GM12878 (cell line): ENCODE results near the gene REEP1. TPM values are rescaled to one million over a fixed set of nuclear protein-coding genes. Genes with fewer than 3 reads are reported as not detected.

Experiments used
- ATAC-seq: fragments of 200-7000 bp; cut with Tn5 transposase; 3 replicates; pipeline ENCODE4 v1.9.1; 2020; ENCODE audit warnings: mild to moderate bottlenecking, moderate library complexity
- BruUV-seq: library from RNA; stranded (reverse); fragments of 400-500 nt; replicated peaks from 2 replicates; lab custom pipeline; 2021; lab: Mats Ljungman, UMichigan
- CTCF ChIA-PET: fragments of 300-600 bp; sonication (Branson Sonifier 250); formaldehyde crosslinking; extraction: SDS; loops from one replicate; lab custom pipeline; 2021; ENCODE audit warnings: inconsistent platforms; lab: Yijun Ruan, JAX
- POLR2A ChIA-PET: fragments of 350-600 bp; formaldehyde crosslinking; extraction: SDS; loops from one replicate; lab custom pipeline; 2021; ENCODE audit warnings: inconsistent platforms; lab: Charles Lee
- RAD21 ChIA-PET: fragments of 300-600 bp; sonication (Branson Sonifier 250); formaldehyde crosslinking; loops from one replicate; lab custom pipeline; 2023; ENCODE audit warnings: antibody characterized with exemption; ENCODE audit not compliant: unreplicated experiment; lab: Charles Lee
- SMC1A ChIA-PET: fragments of 300-600 bp; sonication (Branson Sonifier 250); formaldehyde crosslinking; loops from one replicate; lab custom pipeline; 2023; ENCODE audit not compliant: unreplicated experiment, uncharacterized antibody; lab: Charles Lee
- DNase-seq: peaks from one replicate; pipeline ENCODE4 v3.0.0-alpha.2; 2011; ENCODE audit warnings: low read depth, low spot score
- FAIRE-seq: peaks from 3 replicates; lab custom pipeline; 2011; peaks lifted over from hg19 to GRCh38; lab: Jason Lieb, UNC
- H2AFZ ChIP-seq: 2 replicates; pipeline ENCODE4 v1.6.0; 2011; ENCODE audit warnings: low read depth, low read length, control low read depth; ENCODE audit not compliant: control insufficient read depth
- H3K27ac ChIP-seq: 2 replicates; pipeline ENCODE4 v1.5.1; 2011; ENCODE audit warnings: control low read depth; ENCODE audit not compliant: control insufficient read depth, insufficient read depth
- H3K27me3 ChIP-seq, 2 experiments: replicated peaks in 1 of 2; 2 replicates each; pipeline versions ENCODE4 v1.6.0 to v1.6.1; 2011; ENCODE audit warnings: low read length in 1 of 2; ENCODE audit not compliant: control insufficient read depth in 2 of 2, insufficient read depth in 2 of 2
- H3K36me3 ChIP-seq, 2 experiments: 2 replicates each; pipeline ENCODE4 v1.5.1; 2011; ENCODE audit warnings: low read length in 1 of 2; ENCODE audit not compliant: control insufficient read depth in 2 of 2, insufficient read depth in 2 of 2
- H3K4me1 ChIP-seq: 2 replicates; pipeline ENCODE4 v1.6.1; 2011; ENCODE audit warnings: mild to moderate bottlenecking, low read length, moderate library complexity, mixed read lengths; ENCODE audit not compliant: control insufficient read depth, insufficient read depth
- H3K4me2 ChIP-seq: 2 replicates; pipeline ENCODE4 v1.6.0; 2011; ENCODE audit warnings: control low read depth; ENCODE audit not compliant: control insufficient read depth, insufficient read depth
- H3K4me3 ChIP-seq: fragments of 200-600 bp; sonication (generic); 2 replicates; pipeline ENCODE4 v1.5.1; 2016
- H3K79me2 ChIP-seq: 2 replicates; pipeline ENCODE4 v1.6.0; 2011; ENCODE audit warnings: low read length; ENCODE audit not compliant: control insufficient read depth, insufficient read depth
- H3K9ac ChIP-seq: 2 replicates; pipeline ENCODE4 v1.8.0; 2011; ENCODE audit warnings: low read length, control low read depth, mixed read lengths; ENCODE audit not compliant: control insufficient read depth, insufficient read depth
- H3K9me3 ChIP-seq: replicated peaks from 3 replicates; pipeline ENCODE4 v1.5.1; 2011; ENCODE audit warnings: mild to moderate bottlenecking, low read length; ENCODE audit not compliant: control insufficient read depth, insufficient read depth
- H4K20me1 ChIP-seq: 2 replicates; pipeline ENCODE4 v1.6.0; 2011; ENCODE audit not compliant: control insufficient read depth, insufficient read depth
- CBX5 ChIP-seq: sonication (generic); IDR thresholded peaks from 2 replicates; pipeline ENCODE4 v1.6.1; 2016; ENCODE audit warnings: low read depth, moderate library complexity, mild to moderate bottlenecking, inconsistent platforms
- CTCF ChIP-seq, 3 experiments: IDR thresholded peaks in 2 of 3; conservative IDR thresholded peaks in 1 of 3; 2 replicates each; pipeline ENCODE4 v1.5.1; 2011; ENCODE audit warnings: low read depth in 3 of 3, low read length in 3 of 3, mild to moderate bottlenecking in 3 of 3, control low read depth in 2 of 3, moderate library complexity in 2 of 3, inconsistent platforms in 1 of 3, mixed read lengths in 1 of 3; ENCODE audit not compliant: control insufficient read depth in 2 of 3, insufficient read depth in 1 of 3; ENCODE audit errors: extremely low read depth in 1 of 3
- KDM1A ChIP-seq: fragments of 200-600 bp; sonication (generic); IDR thresholded peaks from 2 replicates; pipeline ENCODE4 v1.6.1; 2016; ENCODE audit warnings: borderline replicate concordance
- MAX ChIP-seq: IDR thresholded peaks from 2 replicates; pipeline ENCODE4 v1.6.1; 2012; ENCODE audit warnings: low read depth, low read length, improper control_type of control experiment
- MLLT1 ChIP-seq: fragments of 450-650 bp; IDR thresholded peaks from 2 replicates; pipeline ENCODE4 v1.6.1; 2016; ENCODE audit warnings: mild to moderate bottlenecking
- NR2C2 ChIP-seq: IDR thresholded peaks from 2 replicates; pipeline ENCODE4 v1.6.1; 2011; ENCODE audit warnings: borderline replicate concordance, low read depth; ENCODE audit not compliant: control insufficient read depth, insufficient read length
- RELB ChIP-seq: fragments of 450-650 bp; IDR thresholded peaks from 2 replicates; pipeline ENCODE4 v1.6.1; 2017; ENCODE audit warnings: low read depth, mild to moderate bottlenecking, moderate library complexity
- SKIL ChIP-seq: fragments of 450-650 bp; IDR thresholded peaks from 2 replicates; pipeline ENCODE4 v1.6.1; 2017; ENCODE audit warnings: mild to moderate bottlenecking, low read depth, inconsistent platforms; ENCODE audit not compliant: poor library complexity, severe bottlenecking
- SP1 ChIP-seq: IDR thresholded peaks from one replicate; pipeline ENCODE4 v1.6.1; 2011; ENCODE audit warnings: low read depth, low read length
- ZNF622 ChIP-seq: fragments of 450-650 bp; IDR thresholded peaks from 2 replicates; pipeline ENCODE4 v1.6.1; 2017; ENCODE audit warnings: mild to moderate bottlenecking, inconsistent platforms
- WGBS: methylation state at CpG from one replicate; pipeline ENCODE4 v1.1.6; 2016; ENCODE audit warnings: low lambda C conversion rate; ENCODE audit not compliant: insufficient replicate concordance, insufficient coverage; ENCODE audit errors: missing lambda C conversion rate; 5-methylcytosine and 5-hydroxymethylcytosine counted together
- in situ Hi-C: fragments of 300-500 bp; cut with MboI; formaldehyde crosslinking; loops from 9 replicates; pipeline ENCODE4 v1.14.3; 2018; ENCODE audit warnings: mixed read lengths
- intact Hi-C: fragments of 100-400 bp; cut with micrococcal nuclease; formaldehyde crosslinking; loops from one replicate; pipeline ENCODE4 v1.14.2; 2022; ENCODE audit not compliant: unreplicated experiment
- polyA plus RNA-seq, 11 experiments: library from polyadenylated mRNA; depleted of rRNA in 4 of 11; unstranded in 6 of 11; stranded (reverse) in 5 of 11; fragments of >200 nt; fragmentation: Nextera tagmentation in 4 of 11; fragmentation: Illumina TruSeq in 1 of 11; extraction: Ambion mirVana in 4 of 11; extraction: Trizol in 1 of 11; gene quantifications; 1 replicate in 1 of 11; 2 replicates in 10 of 11; pipeline versions ENCODE4 v1.2.1 to v1.2.3, GENCODE V29; 2011 to 2016; ENCODE audit warnings: inconsistent platforms in 2 of 11, missing spikeins in 2 of 11, low read depth in 1 of 11
- total RNA-seq, 4 experiments: library from RNA; depleted of rRNA in 3 of 4; stranded (reverse); fragments of >200 nt in 3 of 4; fragmentation: Illumina TruSeq in 1 of 4; extraction: Trizol in 1 of 4; gene quantifications; 2 replicates each; pipeline versions ENCODE4 v1.2.1 to v1.2.3, GENCODE V29; 2013 to 2021

Gene REEP1
- total and polyA plus RNA-seq, 10 of the 15 experiments (the other 5 are each of a cell fraction or from before 2014, with no cell fraction given): 0.02 to 0.30 (median 0.09) TPM; not detected in 1

GRCh38 chr2:86305915-86306254 is 31.5 kb downstream of the REEP1 start (continued):
- TF ChIP-seq MLLT1 (no peak), CTCF (IDR thresholded peaks at IDR 0.05 in 2 of 3, conservative IDR thresholded peaks at IDR 0.05 in 1 of 3; ENCODE audit: control insufficient read depth in 2 of 3, extremely low read depth in 1 of 3, insufficient read depth in 1 of 3, low read depth in 3 of 3, low read length in 3 of 3) (no peak), ZNF622 (no peak), MAX (no peak), NR2C2 (no peak), SP1 (no peak)

- H3K9ac ChIP-seq: no peak overlapping the region
- SMC1A ChIA-PET: interaction anchor here (1.2 to 1.6 kb wide), 5 partner anchors 54 to 102 kb away, joined by 3 to 8 read pairs (median 5); no protein-coding TSS in a partner anchor
- TF ChIP-seq CBX5: no peak
- TF ChIP-seq SKIL: no peak
- no peak for TF ChIP-seq RELB
- TF ChIP-seq KDM1A: no peak
Observed at GRCh38 chr2:86305195-86305914, 32.1 kb downstream of the REEP1 start.

More at GRCh38 chr2:86305195-86305914, 32.1 kb downstream of the REEP1 start:
- FAIRE-seq (no peak), ATAC-seq (no peak), DNase-seq (no peak)
- Histone ChIP-seq H3K4me2 (no peak overlapping the region), H3K4me3 (no peak overlapping the region), H3K4me1 (no peaks in the 10 kb centered on the region), H3K27ac (no peak overlapping the region), H3K9me3 (no peaks in the 10 kb centered on the region), H4K20me1 (no peaks in the 10 kb centered on the region), H2AFZ (no peak overlapping the region), H3K27me3 (peaks cover 0 to 2% of the 10 kb centered on the region in 2 experiments; a peak in 1 of 4 replicates), H3K79me2 (no peaks in the 10 kb centered on the region), H3K36me3 (no peaks in the 10 kb centered on the region)
- ChIA-PET RAD21 (interaction anchor here (0.8 to 1.2 kb wide), 2 partner anchors 9 to 85 kb away, joined by 3 to 6 read pairs; no protein-coding TSS in a partner anchor), POLR2A (interaction anchor here (0.6 kb wide), 1 partner anchor 247 kb away, joined by 3 read pairs; no protein-coding TSS in a partner anchor), CTCF (interaction anchor here (0.7 to 12.3 kb wide), 5 partner anchors 10 to 91 kb away, joined by 3 to 278 read pairs (median 3); no protein-coding TSS in a partner anchor)
- BruUV-seq: no TSS peak
- WGBS: 39% methylated on average over 4 of the region's 5 CpGs
- in situ Hi-C loops (no loop called here), intact Hi-C loops (no loop called here)
